ENCODE measurements around the gene C10orf120. TPM values are rescaled to one million over a fixed set of nuclear protein-coding genes. Genes with fewer than 3 reads are reported as not detected.

The C10orf120 gene
- total and polyA plus RNA-seq, 2 experiments from 2014 or later = not detected

DNA sequence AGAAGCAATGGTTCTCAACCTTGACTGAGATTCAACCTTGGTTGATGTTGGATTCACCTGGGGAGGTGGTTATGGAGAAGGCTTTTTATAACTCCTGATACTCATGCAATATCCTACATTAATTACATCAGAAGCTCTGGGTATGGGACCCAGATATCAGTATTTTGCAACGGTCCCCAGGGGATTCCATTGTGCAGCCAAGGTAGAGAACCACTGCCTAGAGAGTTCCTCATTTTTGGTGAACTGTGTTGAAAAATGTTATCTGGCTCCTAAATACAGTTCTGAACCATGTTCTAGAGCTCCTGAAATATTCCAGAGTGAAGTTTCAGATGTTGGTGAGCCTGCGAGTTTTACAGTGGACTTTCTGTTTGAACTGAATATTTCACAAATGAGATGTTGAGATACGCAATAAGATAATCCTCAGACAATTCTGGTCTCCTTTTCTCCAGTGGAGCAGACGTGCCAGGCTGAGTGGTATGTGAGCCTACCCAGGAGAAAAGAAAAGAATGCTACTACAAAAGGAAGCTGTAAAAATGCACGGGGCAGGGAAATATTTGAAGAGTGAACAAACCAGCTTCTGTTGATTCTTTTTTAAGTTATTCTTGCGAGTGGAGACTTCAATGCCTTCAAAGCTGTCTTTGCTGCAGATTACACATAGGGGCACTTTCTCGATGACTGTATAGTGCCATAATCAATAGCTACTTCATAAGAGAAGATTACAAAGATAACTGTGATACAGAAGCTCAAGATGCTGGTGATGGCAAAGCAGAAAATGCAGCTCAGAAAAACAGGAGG is 13.6 kb upstream of the C10orf120 start:
- DNase-seq (ENCODE audit: low read depth in 1 of 2, low spot score in 1 of 2) = no peak
- H3K4me3 ChIP-seq = no peak overlapping the region
- no peaks in the 10 kb centered on the region for H3K4me1 ChIP-seq (ENCODE audit: low read depth)
- H3K36me3 ChIP-seq = no peaks in the 10 kb centered on the region
- H3K27ac ChIP-seq = no peak overlapping the region
- no peaks in the 10 kb centered on the region for H3K9me3 ChIP-seq (ENCODE audit: low read depth)
- TF ChIP-seq, protein P1, sequence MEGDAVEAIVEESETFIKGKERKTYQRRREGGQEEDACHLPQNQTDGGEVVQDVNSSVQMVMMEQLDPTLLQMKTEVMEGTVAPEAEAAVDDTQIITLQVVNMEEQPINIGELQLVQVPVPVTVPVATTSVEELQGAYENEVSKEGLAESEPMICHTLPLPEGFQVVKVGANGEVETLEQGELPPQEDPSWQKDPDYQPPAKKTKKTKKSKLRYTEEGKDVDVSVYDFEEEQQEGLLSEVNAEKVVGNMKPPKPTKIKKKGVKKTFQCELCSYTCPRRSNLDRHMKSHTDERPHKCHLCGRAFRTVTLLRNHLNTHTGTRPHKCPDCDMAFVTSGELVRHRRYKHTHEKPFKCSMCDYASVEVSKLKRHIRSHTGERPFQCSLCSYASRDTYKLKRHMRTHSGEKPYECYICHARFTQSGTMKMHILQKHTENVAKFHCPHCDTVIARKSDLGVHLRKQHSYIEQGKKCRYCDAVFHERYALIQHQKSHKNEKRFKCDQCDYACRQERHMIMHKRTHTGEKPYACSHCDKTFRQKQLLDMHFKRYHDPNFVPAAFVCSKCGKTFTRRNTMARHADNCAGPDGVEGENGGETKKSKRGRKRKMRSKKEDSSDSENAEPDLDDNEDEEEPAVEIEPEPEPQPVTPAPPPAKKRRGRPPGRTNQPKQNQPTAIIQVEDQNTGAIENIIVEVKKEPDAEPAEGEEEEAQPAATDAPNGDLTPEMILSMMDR (IDR thresholded peaks at IDR 0.05; ENCODE audit: low read depth, low read length) = no peak
- no peaks in the 10 kb centered on the region for H3K27me3 ChIP-seq

DNA sequence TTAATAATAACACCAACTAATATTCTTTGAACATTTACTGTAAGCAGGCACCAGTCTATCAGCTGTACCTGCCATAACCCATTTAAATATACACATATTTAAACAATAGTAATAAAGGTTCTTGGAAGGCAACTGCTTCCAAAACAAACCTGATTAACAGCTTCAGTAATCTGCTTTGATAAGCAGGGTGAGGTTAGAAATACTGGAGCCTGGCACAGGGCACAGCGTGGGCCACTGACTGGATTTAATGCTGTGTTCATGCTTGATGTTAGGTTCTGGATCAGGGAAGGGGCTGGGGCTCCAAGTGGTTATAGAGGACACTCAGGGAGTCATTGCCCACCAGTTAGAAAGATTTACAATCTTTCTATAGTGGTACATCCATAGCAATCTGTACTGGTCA is 10.9 kb upstream of the C10orf120 start:
- Histone ChIP-seq H3K27ac (no peak overlapping the region), H3K4me3 (no peak overlapping the region), H3K4me1 (ENCODE audit: low read depth) (no peaks in the 10 kb centered on the region), H3K27me3 (no peaks in the 10 kb centered on the region), H3K9me3 (ENCODE audit: low read depth) (no peaks in the 10 kb centered on the region), H3K36me3 (no peaks in the 10 kb centered on the region)
- TF ChIP-seq, protein P1 (IDR thresholded peaks at IDR 0.05; ENCODE audit: low read depth, low read length) = no peak
- no peak for DNase-seq (ENCODE audit: low read depth in 1 of 2, low spot score in 1 of 2)

DNA sequence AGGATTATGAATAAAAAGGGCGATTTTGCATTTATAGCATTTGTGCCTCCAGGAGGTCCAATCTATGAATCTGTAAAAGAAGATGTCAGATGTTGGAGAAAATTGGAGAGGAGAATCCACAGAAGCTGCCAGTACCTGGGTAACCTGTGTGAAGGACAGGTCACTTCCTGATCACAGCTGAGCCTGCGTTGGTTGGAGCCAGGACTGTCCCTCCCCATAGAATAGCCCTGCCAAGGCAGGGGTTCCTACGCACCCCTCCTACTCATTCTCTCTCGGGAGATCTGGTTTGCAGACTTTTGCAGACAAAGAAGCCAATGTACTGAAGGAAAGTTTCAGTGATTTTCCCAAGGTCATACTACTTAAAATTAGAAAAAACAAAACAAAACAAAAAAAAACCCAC is 10.3 kb upstream of the C10orf120 start:
- no peak overlapping the region for H3K4me3 ChIP-seq

DNA sequence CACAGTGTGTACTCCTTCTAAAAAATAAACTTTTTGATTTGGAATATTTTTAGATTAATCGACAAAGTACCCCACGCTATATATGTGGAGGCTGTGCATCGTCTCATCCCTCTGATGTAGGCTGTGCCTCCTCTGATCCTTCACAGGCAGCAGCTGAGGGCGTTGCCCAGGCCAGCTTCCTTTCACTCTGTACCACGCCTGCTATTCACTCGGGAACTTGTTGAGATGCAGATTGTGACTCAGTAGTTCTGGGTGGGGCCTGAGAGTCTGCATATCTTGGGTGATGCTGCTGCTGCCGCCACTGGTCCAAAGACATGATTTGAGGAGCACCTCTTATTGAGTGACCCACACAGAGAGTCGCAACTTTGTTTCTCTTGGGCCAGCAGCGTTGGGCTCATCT is 7.9 kb upstream of the C10orf120 start:
- no peaks in the 10 kb centered on the region for H3K36me3 ChIP-seq
- no peak overlapping the region for H3K27ac ChIP-seq
- H3K4me3 ChIP-seq = no peak overlapping the region
- no peaks in the 10 kb centered on the region for H3K9me3 ChIP-seq (ENCODE audit: low read depth)
- TF ChIP-seq, protein P1 (IDR thresholded peaks at IDR 0.05; ENCODE audit: low read depth, low read length) = no peak
- H3K4me1 ChIP-seq (ENCODE audit: low read depth) = no peaks in the 10 kb centered on the region
- no peaks in the 10 kb centered on the region for H3K27me3 ChIP-seq
- DNase-seq (ENCODE audit: low read depth in 1 of 2, low spot score in 1 of 2) = no peak

More for the DNA sequence above, 10.3 kb upstream of the C10orf120 start:
- H3K36me3 ChIP-seq = no peaks in the 10 kb centered on the region
- H3K4me1 ChIP-seq (ENCODE audit: low read depth) = no peaks in the 10 kb centered on the region
- no peaks in the 10 kb centered on the region for H3K9me3 ChIP-seq (ENCODE audit: low read depth)
- no peak for DNase-seq (ENCODE audit: low read depth in 1 of 2, low spot score in 1 of 2)
- H3K27me3 ChIP-seq = no peaks in the 10 kb centered on the region
- no peak overlapping the region for H3K27ac ChIP-seq
- TF ChIP-seq, protein P1 (IDR thresholded peaks at IDR 0.05; ENCODE audit: low read depth, low read length) = no peak

DNA sequence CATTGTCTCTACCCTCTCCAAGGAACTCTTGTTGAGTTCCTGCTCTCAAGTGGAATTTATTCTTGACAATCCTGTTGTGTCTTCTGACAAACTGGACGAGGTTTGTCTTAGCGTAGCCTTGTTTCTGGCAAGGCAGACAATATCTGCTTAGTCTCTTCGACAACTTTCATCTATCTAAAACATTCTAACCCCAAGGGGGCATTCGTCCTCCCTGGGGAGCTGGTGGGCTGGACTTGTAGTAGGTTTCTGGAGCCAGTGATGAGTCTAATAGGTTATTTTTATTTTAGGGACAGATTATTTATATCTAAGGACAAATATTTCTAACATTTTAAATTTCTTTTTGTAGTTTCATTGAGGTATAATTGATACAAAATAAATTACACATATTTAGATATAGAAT is 7.3 kb upstream of the C10orf120 start:
- Histone ChIP-seq H3K4me1 (ENCODE audit: low read depth) (no peaks in the 10 kb centered on the region), H3K27me3 (no peaks in the 10 kb centered on the region), H3K9me3 (ENCODE audit: low read depth) (no peaks in the 10 kb centered on the region), H3K4me3 (no peak overlapping the region), H3K36me3 (no peaks in the 10 kb centered on the region), H3K27ac (no peak overlapping the region)
- no peak for DNase-seq (ENCODE audit: low read depth in 1 of 2, low spot score in 1 of 2)
- TF ChIP-seq, protein P1 (IDR thresholded peaks at IDR 0.05; ENCODE audit: low read depth, low read length) = no peak

Measured in cardiac muscle cell (in vitro differentiated cells and primary cell).